Esophagus squamous epithelium (tissue), 4 donors: ENCODE results near the gene RPH3AL.

Source experiments
- CTCF ChIP-seq, 6 experiments: fragments of 450-650 bp in 4 of 6; fragments of 200-600 bp in 2 of 6; sonication (generic) in 2 of 6; IDR thresholded peaks; one replicate each; pipeline ENCODE4 v1.5.1; 2016 to 2019; ENCODE audit warnings: antibody characterized with exemption in 6 of 6, mild to moderate bottlenecking in 4 of 6, moderate library complexity in 4 of 6
- POLR2A ChIP-seq, 4 donors: fragments of 450-650 bp; IDR thresholded peaks; one replicate each; pipeline ENCODE4 v1.6.1; 2017; ENCODE audit warnings: antibody characterized with exemption in 4 of 4, mild to moderate bottlenecking in 4 of 4, moderate library complexity in 3 of 4

DNA sequence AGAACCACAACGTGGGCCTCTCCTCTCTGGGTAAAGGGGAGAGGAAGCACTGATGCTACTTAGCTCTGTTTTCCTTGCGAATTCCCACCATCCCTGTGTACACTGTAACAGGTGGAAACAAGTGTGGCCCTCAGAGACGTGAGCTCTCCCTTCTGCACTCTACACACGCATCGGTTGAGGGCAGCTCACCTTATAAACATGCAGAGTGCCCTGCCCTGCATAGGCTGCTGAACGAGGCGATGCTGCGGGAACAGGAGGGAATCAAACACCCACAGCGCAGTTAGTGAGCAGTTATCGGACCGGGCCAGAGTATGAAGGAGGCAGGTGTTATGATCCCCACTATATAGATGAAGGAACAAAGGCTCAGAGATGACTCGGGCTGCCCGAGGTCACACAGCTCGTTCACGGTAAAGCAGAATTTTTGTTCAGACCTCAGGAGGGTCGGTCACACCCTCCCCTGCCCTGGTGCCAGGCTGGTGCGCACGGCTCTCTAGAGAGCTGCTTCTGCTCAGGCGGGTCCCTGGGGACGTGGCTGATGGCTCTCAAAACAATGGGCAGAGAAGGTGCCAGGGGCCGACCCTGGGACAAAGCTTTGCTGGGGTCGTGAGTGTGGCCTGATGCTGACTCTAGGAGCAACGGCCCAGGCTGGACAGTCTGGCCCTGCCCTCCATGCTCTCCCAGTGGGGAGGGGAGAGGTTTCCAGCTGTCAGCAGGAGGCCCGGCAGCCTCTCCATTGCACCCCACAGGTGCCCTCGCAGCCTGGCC lies 68.5 kb downstream of the RPH3AL start:
- TF ChIP-seq POLR2A (IDR thresholded peaks at IDR 0.05), result no peak
- no peak for TF ChIP-seq CTCF (IDR thresholded peaks at IDR 0.05)
